Omental fat pad (tissue), 4 donors: Measurements from ENCODE around the gene CEP83. TPM values are rescaled to one million over a fixed set of nuclear protein-coding genes. Genes with fewer than 3 reads are reported as not detected.

Experiments
- ATAC-seq: fragments of 150-250 bp; one replicate; pipeline ENCODE4 v1.9.1; 2016; ENCODE audit warnings: mild to moderate bottlenecking, moderate library complexity; ENCODE audit not compliant: low FRiP score
- DNase-seq: peaks from one replicate; pipeline ENCODE4 v3.0.0-alpha.2; 2019; ENCODE audit warnings: low spot score
- total RNA-seq, 4 donors: library from RNA; depleted of rRNA; stranded (reverse); fragments of >200 nt; gene quantifications; one replicate each; pipeline ENCODE4 v1.1.0, GENCODE V29; 2016
- TF ChIP-seq, protein P1 (sequence below), 3 donors: fragments of 450-650 bp; IDR thresholded peaks; one replicate each; pipeline ENCODE4 v1.5.1; 2016 to 2017; ENCODE audit warnings: antibody characterized with exemption in 3 of 3, mild to moderate bottlenecking in 3 of 3, moderate library complexity in 2 of 3

CEP83 gene
- total RNA-seq, 4 donors from 2014 or later: 11.0 to 42.4 (median 20.0) TPM

- ATAC-seq (no peak), DNase-seq (no peak)
- TF ChIP-seq, protein P1, sequence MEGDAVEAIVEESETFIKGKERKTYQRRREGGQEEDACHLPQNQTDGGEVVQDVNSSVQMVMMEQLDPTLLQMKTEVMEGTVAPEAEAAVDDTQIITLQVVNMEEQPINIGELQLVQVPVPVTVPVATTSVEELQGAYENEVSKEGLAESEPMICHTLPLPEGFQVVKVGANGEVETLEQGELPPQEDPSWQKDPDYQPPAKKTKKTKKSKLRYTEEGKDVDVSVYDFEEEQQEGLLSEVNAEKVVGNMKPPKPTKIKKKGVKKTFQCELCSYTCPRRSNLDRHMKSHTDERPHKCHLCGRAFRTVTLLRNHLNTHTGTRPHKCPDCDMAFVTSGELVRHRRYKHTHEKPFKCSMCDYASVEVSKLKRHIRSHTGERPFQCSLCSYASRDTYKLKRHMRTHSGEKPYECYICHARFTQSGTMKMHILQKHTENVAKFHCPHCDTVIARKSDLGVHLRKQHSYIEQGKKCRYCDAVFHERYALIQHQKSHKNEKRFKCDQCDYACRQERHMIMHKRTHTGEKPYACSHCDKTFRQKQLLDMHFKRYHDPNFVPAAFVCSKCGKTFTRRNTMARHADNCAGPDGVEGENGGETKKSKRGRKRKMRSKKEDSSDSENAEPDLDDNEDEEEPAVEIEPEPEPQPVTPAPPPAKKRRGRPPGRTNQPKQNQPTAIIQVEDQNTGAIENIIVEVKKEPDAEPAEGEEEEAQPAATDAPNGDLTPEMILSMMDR (IDR thresholded peaks at IDR 0.05): no peak
Observed at GRCh38 chr12:94308612-94309011, 151.1 kb downstream of the CEP83 start.

DNA sequence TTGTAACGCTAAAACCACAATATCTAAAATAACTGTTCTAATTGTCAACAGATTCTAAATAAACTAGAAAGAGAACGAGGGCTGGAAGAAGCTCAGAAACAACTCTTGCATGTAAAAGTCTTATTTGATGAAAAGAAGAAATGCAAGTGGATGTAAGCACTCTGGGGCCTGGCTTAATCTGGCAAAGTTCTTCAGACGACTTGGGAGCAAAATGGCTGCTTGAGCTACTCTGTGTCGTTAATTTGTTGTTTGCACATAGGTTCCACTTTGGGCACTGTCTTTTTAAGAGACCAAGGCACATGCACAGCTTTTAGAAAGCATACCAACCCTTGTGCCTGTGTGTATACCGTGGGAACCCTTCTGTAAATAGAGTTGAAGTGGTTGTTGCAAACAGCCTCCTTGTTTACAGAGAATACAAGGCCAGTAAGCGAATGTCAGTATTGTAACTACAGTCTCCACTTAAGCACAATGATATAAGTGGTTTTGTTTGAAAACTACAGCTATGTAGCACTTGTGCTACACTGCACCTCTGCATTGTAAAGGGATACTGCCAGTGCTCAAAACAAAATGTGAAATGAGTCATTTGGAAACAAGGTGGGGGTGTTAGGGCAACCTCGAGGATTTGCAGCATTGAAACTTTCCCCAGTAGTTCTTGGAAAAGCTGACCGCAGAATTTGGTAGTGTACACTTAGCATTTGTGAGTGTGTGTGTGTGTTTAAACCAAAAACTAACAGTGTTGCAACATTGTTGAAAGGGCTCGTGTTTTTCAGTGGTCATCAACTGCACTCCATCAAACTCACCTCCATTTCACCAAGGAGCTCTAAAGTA is 154.3 kb downstream of the CEP83 start:
- ATAC-seq: no peak
- DNase-seq: no peak
- TF ChIP-seq, protein P1 (IDR thresholded peaks at IDR 0.05): no peak

GRCh38 chr12:94304566-94305061 is 155.1 kb downstream of the CEP83 start:
- ATAC-seq: no peak
- TF ChIP-seq, protein P1 (IDR thresholded peaks at IDR 0.05): no peak

GRCh38 chr12:94304012-94304411 is 155.7 kb downstream of the CEP83 start:
- no peak for DNase-seq
- ATAC-seq: no peak
- TF ChIP-seq, protein P1 (IDR thresholded peaks at IDR 0.05): no peak

More at GRCh38 chr12:94304566-94305061, 155.1 kb downstream of the CEP83 start:
- DNase-seq: no peak

- ATAC-seq (no peak), DNase-seq (no peak)
- TF ChIP-seq, protein P1 (IDR thresholded peaks at IDR 0.05): no peak
Observed at GRCh38 chr12:94299846-94300245, 159.8 kb downstream of the CEP83 start.

- no peak for DNase-seq
- no peak for ATAC-seq
- TF ChIP-seq, protein P1 (IDR thresholded peaks at IDR 0.05): no peak
Observed at GRCh38 chr12:94297876-94298505, 161.7 kb downstream of the CEP83 start.
